GM18502 (cell line): ENCODE measurements around the gene CABP7.

ENCODE experiments used
- ATAC-seq: cut with Tn5 transposase; IDR thresholded peaks from one replicate; pipeline ENCODE4 v1.9.1; 2021; ENCODE audit warnings: mild to moderate bottlenecking; ENCODE audit not compliant: unreplicated experiment, poor library complexity

CABP7 gene

GRCh38 chr22:29766632-29767170 lies 46.9 kb downstream of the CABP7 start, which contains the start of gene ZMAT5:
Gene ZMAT5 (minus strand): TSS chr22:29767007. CDS start chr22:29748544, 18,463 bp downstream.
- ATAC-seq: peak; percentile 83

- peak; percentile 79 for ATAC-seq
Observed at GRCh38 chr22:29767171-29768051, 47.6 kb downstream of the CABP7 start, which contains the start of gene UQCR10. Gene UQCR10 (plus strand): TSS chr22:29767369. CDS start chr22:29767399, 30 bp downstream.

DNA sequence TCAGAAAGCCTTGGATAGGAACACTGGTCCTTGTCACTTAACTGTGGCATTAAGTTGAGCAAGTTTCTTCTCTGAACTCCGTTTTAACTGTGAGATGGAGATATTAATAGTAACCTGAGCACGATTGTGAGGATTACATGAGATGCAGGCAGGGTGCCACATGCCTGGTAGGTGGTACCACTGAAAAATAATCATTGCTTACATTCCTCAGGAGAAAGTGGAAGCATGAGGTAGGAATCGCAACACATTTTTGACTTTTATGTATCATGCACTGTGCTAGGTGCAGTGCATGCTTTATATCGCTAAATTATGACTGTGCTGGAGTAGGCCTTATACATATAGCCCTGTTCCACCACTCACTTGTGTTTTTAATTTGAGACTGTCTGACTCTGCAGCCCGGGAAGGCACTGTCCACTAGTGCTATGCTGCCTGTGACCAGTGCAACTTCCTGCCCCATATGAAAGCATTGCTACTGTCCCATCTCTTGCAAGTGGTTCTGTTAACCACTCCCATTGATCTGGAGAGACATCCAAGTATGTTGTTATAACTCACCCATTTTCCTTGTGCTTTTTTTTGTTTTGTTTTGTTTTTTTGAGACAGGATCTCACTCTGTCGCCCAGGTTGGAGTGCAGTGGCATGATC lies 48.4 kb downstream of the CABP7 start:
- ATAC-seq: no peak

DNA sequence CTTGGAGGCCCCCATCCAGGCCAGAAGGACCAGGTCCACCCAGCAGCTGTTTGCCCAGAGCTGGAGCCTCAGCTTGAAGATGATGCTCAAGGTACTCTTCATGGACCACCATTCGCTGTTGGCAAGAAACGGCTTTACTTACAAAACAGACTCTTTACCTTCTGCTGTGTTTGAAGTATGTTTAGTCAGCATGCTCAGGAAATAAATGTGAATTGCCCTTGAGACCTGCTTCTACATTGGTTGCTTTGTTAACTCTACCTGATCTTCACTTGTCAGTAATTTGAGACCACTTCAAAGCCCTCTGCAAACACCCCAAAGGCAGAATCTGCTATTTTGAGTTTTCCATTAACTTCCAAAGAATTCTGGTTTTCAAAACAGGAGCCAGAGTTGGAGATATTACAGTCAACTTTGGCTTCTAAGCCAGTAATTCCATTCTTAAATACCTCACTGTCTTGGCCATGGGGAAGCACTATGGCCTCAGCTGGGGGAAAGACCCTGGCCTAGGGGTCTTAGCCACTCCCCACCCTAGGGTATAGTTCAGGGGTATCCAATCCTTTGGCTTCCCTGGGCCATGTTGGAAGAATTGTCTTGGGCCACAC lies 50.0 kb downstream of the CABP7 start:
- ATAC-seq: no peak

- no peak for ATAC-seq
Observed at GRCh38 chr22:29772170-29772641, 52.4 kb downstream of the CABP7 start.

- no peak for ATAC-seq
Observed at GRCh38 chr22:29773233-29773632, 53.4 kb downstream of the CABP7 start.

GRCh38 chr22:29780220-29780619 lies 60.4 kb downstream of the CABP7 start:
- ATAC-seq: no peak

DNA sequence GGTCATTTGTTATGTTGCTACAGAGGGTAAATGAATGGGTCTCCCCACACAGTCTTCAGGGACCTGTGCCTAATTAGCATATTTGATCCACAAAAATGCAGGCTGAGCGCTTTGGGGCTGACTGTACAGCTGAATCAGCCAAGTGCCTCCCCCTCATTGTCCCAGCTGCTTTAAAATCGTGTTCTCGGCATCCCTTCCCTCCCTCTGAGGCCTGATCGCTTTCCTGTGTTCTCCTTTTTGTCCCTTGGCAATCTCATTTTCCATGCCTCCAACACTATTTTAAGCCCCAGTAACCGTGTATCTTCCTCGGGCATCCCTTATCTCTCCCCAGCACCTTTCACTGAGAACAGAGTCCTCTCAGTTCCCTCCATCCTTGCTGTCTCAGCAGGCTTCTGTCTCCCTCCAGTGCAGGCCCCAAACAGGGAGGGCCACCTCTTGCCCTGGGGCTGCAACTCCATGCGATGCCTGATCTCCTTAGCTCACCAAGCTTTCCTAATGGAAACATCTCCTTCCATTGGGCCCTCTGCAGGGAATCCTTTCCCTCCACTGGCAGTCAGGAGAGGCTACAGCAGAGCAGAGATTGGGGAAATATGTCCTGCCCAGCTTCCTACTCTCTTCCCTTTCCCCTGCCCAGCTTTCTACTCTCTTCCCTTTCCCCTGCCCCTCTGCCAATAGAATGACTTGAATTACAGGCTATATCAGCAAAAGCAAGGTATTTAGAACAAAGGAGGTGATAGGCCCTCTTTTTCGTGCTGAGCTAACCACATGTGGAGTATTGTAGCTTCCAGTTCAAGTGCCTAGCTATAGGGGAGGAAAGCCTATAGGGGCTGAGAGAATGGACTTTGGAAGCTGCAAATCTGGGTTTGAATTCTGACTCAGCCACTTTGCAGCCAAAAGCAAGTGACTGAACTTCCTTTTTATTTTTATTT lies 61.2 kb downstream of the CABP7 start:
- no peak for ATAC-seq
